ENCODE results near the gene MAPK1IP1L.

DNA sequence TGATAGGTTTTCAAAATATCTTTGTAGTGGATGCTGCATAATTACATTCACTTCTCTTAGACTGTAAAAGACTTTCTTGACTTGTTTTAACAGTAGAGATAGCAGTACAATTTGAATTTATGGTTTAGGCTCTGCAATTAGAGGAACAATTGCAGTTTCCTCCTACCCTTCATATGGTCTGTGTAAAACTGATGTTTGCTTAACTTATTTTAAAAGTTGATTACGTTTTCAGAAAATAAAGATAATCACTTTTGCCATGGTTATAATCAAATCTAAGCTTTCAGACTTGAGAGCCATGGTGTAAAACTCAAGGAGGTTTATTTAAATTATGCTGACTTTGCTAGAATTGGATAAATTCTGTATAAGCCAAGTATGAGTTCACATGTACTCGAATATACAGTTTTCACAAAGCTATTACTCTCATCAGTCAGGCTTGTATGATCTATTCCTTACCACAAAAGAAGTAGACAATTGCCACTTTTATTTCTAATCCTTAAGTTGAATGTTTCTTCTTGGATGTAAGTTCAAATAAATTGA lies 2.5 kb upstream of the MAPK1IP1L start:
- TF ChIP-seq SP1 (IDR thresholded peaks at IDR 0.05), result no peak
- TF ChIP-seq SP1 (CRISPR knock-in tag; IDR thresholded peaks at IDR 0.05), result no peak
- TF ChIP-seq GATAD1 (CRISPR knock-in tag; IDR thresholded peaks at IDR 0.05), result no peak
- TF ChIP-seq, protein P1, sequence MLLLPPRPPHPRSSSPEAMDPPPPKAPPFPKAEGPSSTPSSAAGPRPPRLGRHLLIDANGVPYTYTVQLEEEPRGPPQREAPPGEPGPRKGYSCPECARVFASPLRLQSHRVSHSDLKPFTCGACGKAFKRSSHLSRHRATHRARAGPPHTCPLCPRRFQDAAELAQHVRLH (CRISPR knock-in tag; IDR thresholded peaks at IDR 0.05; ENCODE audit: borderline replicate concordance, low read depth), result no peak
- TF ChIP-seq, protein P2, sequence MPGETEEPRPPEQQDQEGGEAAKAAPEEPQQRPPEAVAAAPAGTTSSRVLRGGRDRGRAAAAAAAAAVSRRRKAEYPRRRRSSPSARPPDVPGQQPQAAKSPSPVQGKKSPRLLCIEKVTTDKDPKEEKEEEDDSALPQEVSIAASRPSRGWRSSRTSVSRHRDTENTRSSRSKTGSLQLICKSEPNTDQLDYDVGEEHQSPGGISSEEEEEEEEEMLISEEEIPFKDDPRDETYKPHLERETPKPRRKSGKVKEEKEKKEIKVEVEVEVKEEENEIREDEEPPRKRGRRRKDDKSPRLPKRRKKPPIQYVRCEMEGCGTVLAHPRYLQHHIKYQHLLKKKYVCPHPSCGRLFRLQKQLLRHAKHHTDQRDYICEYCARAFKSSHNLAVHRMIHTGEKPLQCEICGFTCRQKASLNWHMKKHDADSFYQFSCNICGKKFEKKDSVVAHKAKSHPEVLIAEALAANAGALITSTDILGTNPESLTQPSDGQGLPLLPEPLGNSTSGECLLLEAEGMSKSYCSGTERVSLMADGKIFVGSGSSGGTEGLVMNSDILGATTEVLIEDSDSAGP (CRISPR knock-in tag; IDR thresholded peaks at IDR 0.05; ENCODE audit: borderline replicate concordance), result no peak
- TF ChIP-seq ZNF317 (CRISPR knock-in tag; IDR thresholded peaks at IDR 0.05), result no peak
- TF ChIP-seq ZFX (CRISPR knock-in tag; IDR thresholded peaks at IDR 0.05; ENCODE audit: low read depth), result no peak
- TF ChIP-seq, protein P3, sequence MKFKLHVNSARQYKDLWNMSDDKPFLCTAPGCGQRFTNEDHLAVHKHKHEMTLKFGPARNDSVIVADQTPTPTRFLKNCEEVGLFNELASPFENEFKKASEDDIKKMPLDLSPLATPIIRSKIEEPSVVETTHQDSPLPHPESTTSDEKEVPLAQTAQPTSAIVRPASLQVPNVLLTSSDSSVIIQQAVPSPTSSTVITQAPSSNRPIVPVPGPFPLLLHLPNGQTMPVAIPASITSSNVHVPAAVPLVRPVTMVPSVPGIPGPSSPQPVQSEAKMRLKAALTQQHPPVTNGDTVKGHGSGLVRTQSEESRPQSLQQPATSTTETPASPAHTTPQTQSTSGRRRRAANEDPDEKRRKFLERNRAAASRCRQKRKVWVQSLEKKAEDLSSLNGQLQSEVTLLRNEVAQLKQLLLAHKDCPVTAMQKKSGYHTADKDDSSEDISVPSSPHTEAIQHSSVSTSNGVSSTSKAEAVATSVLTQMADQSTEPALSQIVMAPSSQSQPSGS (CRISPR knock-in tag; IDR thresholded peaks at IDR 0.05), result no peak
- TF ChIP-seq, protein P4, sequence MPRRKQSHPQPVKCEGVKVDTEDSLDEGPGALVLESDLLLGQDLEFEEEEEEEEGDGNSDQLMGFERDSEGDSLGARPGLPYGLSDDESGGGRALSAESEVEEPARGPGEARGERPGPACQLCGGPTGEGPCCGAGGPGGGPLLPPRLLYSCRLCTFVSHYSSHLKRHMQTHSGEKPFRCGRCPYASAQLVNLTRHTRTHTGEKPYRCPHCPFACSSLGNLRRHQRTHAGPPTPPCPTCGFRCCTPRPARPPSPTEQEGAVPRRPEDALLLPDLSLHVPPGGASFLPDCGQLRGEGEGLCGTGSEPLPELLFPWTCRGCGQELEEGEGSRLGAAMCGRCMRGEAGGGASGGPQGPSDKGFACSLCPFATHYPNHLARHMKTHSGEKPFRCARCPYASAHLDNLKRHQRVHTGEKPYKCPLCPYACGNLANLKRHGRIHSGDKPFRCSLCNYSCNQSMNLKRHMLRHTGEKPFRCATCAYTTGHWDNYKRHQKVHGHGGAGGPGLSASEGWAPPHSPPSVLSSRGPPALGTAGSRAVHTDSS (CRISPR knock-in tag; conservative IDR thresholded peaks at IDR 0.05), result no peak
- TF ChIP-seq ETV5 (CRISPR knock-in tag; IDR thresholded peaks at IDR 0.05; ENCODE audit: borderline replicate concordance), result no peak
- TF ChIP-seq ZNF790 (CRISPR knock-in tag; IDR thresholded peaks at IDR 0.05; ENCODE audit: borderline replicate concordance), result no peak
- no peak for TF ChIP-seq NR2C2 (CRISPR knock-in tag; IDR thresholded peaks at IDR 0.05; ENCODE audit: borderline replicate concordance)
- TF ChIP-seq EZH2 (conservative IDR thresholded peaks at IDR 0.05; ENCODE audit: low read depth, low read length), result no peak

Data from HepG2 (cell line).